Skin of body (tissue), 2 donors: ENCODE results near the gene VOPP1. TPM values are rescaled to one million over a fixed set of nuclear protein-coding genes. Genes with fewer than 3 reads are reported as not detected.
"Not testable (repeated sequence)": the region's sequence is repeated elsewhere in the genome, so short reads cannot be mapped to it uniquely, and the experiment has no call there.

ENCODE experiments used
- DNase-seq: peaks from one replicate; lab custom pipeline; 2025; lab: John Stamatoyannopoulos, UW
- total RNA-seq: library from RNA; depleted of rRNA; stranded (reverse); fragments of >200 nt; gene quantifications from one replicate; pipeline ENCODE4 v1.2.3, GENCODE V29; 2014

Gene VOPP1
- total RNA-seq, 1 donor from 2014 or later = 18.6 TPM

GRCh38 chr7:55490099-55490498 is 82.2 kb downstream of the VOPP1 start:
- no peak for DNase-seq

- no peak for DNase-seq
Observed at GRCh38 chr7:55489552-55489951, 82.8 kb downstream of the VOPP1 start.

- no peak for DNase-seq
Observed at GRCh38 chr7:55488804-55489340, 83.4 kb downstream of the VOPP1 start.

- DNase-seq = no peak
Observed at GRCh38 chr7:55488216-55488615, 84.1 kb downstream of the VOPP1 start.

- DNase-seq = peak; percentile 6
Observed at GRCh38 chr7:55486991-55487390, 85.3 kb downstream of the VOPP1 start.

GRCh38 chr7:55486192-55486590 is 86.1 kb downstream of the VOPP1 start:
- DNase-seq = no peak

GRCh38 chr7:55485501-55486191 is 86.7 kb downstream of the VOPP1 start:
- no peak for DNase-seq

GRCh38 chr7:55484834-55485233 is 87.5 kb downstream of the VOPP1 start:
- DNase-seq = no peak

GRCh38 chr7:55484241-55484640 is 88.1 kb downstream of the VOPP1 start:
- no peak for DNase-seq

GRCh38 chr7:55483046-55483445 is 89.3 kb downstream of the VOPP1 start:
- no peak for DNase-seq

- no peak for DNase-seq
Observed at GRCh38 chr7:55481155-55481554, 91.1 kb downstream of the VOPP1 start.

- no peak for DNase-seq
Observed at GRCh38 chr7:55478700-55479099, 93.6 kb downstream of the VOPP1 start.

GRCh38 chr7:55477781-55478374 is 94.4 kb downstream of the VOPP1 start:
- no peak for DNase-seq

- no peak for DNase-seq
Observed at GRCh38 chr7:55476852-55477780, 95.2 kb downstream of the VOPP1 start.

GRCh38 chr7:55475855-55476803 is 96.2 kb downstream of the VOPP1 start:
- DNase-seq = no peak

- no peak for DNase-seq
Observed at GRCh38 chr7:55474944-55475854, 97.1 kb downstream of the VOPP1 start.

- no peak for DNase-seq
Observed at GRCh38 chr7:55473932-55474331, 98.4 kb downstream of the VOPP1 start.

GRCh38 chr7:55472928-55473725 is 99.2 kb downstream of the VOPP1 start:
- no peak for DNase-seq

- DNase-seq = not testable (repeated sequence)
Observed at GRCh38 chr7:55472406-55472805, 99.9 kb downstream of the VOPP1 start.
